ENCODE measurements around the gene FAM151A.

Gene FAM151A

DNA sequence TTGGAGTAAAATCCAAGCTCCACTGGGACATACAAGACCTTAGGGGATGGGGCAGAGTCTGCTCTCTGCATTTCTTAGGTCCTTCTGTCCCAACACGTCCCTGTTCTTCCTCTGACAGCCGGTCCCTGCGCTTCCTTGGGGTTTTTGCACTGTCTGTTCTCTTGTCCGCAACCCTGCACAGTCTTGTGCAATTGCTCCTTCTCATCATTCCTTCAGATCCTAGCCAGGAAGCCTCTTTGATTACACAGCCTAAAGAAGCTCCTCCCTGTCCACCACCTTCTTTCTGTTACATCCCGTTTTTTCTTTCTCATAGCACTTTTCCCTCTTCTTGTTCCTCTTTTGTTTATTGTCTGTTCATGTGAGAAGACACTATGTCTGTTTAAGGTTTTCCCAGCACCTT is 55.4 kb downstream of the FAM151A start:
- H3K4me1 ChIP-seq = peaks cover 0 to 45% (median 19%) of the 10 kb centered on the region in 4 donors
- no peak for DNase-seq
- no peak overlapping the region for H3K4me3 ChIP-seq
- H3K36me3 ChIP-seq = no peaks in the 10 kb centered on the region
- intact Hi-C loops (cut with DNase I; ENCODE audit: low total_unique reads) = no loop called here
- no peak for TF ChIP-seq CTCF (IDR thresholded peaks at IDR 0.05)
- H3K27me3 ChIP-seq = no peaks in the 10 kb centered on the region
- no peaks in the 10 kb centered on the region for H3K9me3 ChIP-seq
- H3K27ac ChIP-seq = peak overlapping the region in 1 of 2 donors; percentile 35

DNA sequence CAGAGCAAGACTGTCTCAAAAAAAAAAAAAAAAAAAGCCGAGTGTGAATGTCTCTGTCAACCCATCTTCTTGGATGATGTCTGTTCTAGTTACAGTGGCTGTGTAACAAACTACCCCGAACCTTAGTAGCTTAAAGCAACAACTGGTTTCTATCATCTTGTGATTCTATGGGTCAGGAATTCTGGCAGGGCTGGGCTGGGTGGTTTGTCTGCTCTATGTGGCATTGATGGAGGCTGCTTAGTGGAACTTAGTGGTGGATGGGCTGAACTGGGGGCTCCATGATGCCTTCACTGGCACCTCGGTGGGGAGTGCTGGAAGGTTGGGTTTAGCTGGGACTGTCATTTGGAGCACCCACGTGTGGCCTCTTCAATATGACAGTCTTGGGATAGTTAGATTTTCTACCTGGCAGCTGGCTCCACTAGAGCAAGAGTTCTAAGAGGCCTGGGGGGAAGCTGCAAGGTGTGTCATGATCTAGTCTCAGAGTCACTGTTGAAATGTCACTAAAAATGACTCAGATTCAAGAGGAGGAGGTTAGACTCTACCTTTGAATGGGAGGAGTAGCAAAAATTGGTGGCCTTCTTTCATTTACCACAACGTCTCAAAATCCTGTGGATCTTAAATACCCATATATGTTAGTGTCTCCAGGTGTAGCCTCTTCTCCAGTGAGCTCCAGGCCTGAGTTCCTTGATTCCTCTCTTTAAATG is 56.7 kb downstream of the FAM151A start:
- TF ChIP-seq CTCF (IDR thresholded peaks at IDR 0.05) = no peak
- Histone ChIP-seq H3K4me1 (peaks cover 0 to 32% (median 9%) of the 10 kb centered on the region in 4 donors), H3K27me3 (no peaks in the 10 kb centered on the region), H3K9me3 (no peaks in the 10 kb centered on the region), H3K4me3 (no peak overlapping the region), H3K36me3 (no peaks in the 10 kb centered on the region), H3K27ac (no peak overlapping the region)
- intact Hi-C loops (cut with DNase I; ENCODE audit: low total_unique reads) = no loop called here
- DNase-seq = no peak

- DNase-seq = no peak
- Histone ChIP-seq H3K36me3 (no peaks in the 10 kb centered on the region), H3K4me3 (no peak overlapping the region), H3K27me3 (no peaks in the 10 kb centered on the region), H3K27ac (no peak overlapping the region), H3K4me1 (peaks cover 0 to 20% (median 7%) of the 10 kb centered on the region in 4 donors), H3K9me3 (no peaks in the 10 kb centered on the region)
- no peak for TF ChIP-seq CTCF (IDR thresholded peaks at IDR 0.05)
- intact Hi-C loops (cut with DNase I; ENCODE audit: low total_unique reads) = no loop called here
Measured at GRCh38 chr1:54565113-54565501, 58.2 kb downstream of the FAM151A start.

DNA sequence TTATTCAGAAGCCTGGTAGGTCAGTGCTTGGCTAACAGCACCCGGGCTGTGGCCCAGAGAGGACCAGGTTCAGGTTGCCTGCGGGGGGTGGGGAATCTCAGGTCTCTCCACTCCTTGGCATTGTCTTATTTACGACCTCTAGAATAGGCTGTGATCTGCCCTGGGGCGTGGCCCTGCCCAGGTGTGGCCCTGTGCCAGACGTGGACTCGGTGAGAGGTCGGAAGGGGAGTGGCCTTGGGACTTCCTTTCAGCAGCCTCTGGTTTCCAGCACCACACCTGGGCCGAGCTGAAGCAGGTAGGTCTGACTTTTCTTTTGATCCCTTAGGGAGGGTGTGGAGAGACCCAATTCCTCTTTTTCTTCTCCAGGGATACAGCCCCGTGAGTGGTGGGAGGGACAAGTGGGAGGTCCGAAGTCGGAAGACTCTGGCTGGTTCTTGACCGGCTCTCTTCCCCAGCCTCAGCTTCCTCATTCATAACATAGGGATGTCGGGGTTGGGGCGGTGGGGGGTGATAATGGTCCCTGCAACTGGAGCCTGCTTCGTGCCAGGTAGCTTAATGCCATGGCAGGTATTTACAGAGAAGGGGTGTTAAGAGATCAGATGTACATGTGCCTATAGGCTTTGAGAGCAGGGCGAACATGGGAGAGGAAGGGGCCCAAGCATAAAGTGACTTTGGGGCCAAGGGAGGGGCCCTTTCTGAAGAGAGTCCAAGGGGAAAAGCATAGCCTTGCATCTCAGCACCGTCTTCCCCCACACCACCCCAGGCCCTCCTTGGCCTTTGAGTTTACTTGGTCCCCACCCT is 58.8 kb downstream of the FAM151A start:
- no peaks in the 10 kb centered on the region for H3K36me3 ChIP-seq
- peaks cover 0 to 20% (median 11%) of the 10 kb centered on the region in 4 donors for H3K4me1 ChIP-seq
- TF ChIP-seq CTCF (IDR thresholded peaks at IDR 0.05) = no peak
- intact Hi-C loops (cut with DNase I; ENCODE audit: low total_unique reads) = no loop called here
- no peak overlapping the region for H3K4me3 ChIP-seq
- H3K9me3 ChIP-seq = no peaks in the 10 kb centered on the region
- H3K27me3 ChIP-seq = no peaks in the 10 kb centered on the region
- H3K27ac ChIP-seq = no peak overlapping the region
- no peak for DNase-seq

DNA sequence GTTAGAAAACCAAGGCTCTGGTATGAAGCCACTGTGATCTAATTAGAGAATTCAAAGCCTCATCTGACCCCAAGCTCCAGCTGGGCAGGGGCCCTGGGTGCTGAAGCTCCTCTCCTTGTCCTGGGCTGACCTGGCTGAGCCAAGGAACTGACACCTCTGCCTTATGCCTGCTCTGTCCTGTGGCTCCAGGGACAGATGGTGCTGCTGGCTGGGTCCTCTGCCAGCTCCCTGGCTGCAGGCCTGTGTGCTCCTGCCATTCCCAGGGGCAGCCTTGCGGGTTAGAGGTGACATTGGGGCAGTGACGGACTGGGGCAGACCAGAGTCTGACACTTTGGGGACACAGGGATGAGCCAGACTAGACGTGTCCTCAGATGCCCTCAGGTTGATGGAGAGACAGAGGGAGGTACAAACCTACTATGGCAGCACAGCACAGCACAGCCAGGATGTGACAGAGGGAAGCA is 63.5 kb downstream of the FAM151A start:
- Histone ChIP-seq H3K4me1 (peaks cover 0 to 32% (median 18%) of the 10 kb centered on the region in 4 donors), H3K9me3 (no peaks in the 10 kb centered on the region), H3K36me3 (no peaks in the 10 kb centered on the region), H3K27me3 (no peaks in the 10 kb centered on the region), H3K27ac (peak overlapping the region in 1 of 2 donors; percentile 22), H3K4me3 (no peak overlapping the region)
- no peak for TF ChIP-seq CTCF (IDR thresholded peaks at IDR 0.05)
- intact Hi-C loops (cut with DNase I; ENCODE audit: low total_unique reads) = no loop called here
- DNase-seq = peak in 1 of 2 donors; percentile 60

Measured in tibial artery (tissue), 4 donors.